Measurements from ENCODE around the gene NUDT3.

- no peak for TF ChIP-seq CTCF (IDR thresholded peaks at IDR 0.05)
- no peak for TF ChIP-seq POLR2A (IDR thresholded peaks at IDR 0.05)
- TF ChIP-seq EP300 (IDR thresholded peaks at IDR 0.05), result no peak
These were observed 152.6 kb downstream of the NUDT3 start for GRCh38 chr6:34239893-34240292.

Data from ovary (tissue), 3 donors.